ENCODE data around the gene PPL.
"Not testable (repeated sequence)": the region's sequence is repeated elsewhere in the genome, so short reads cannot be mapped to it uniquely, and the experiment has no call there.

The PPL gene

GRCh38 chr16:4933871-4934395 is 3.0 kb downstream of the PPL start:
- no peak for DNase-seq

- DNase-seq = no peak
These were observed 3.5 kb downstream of the PPL start for GRCh38 chr16:4933433-4933832.

- DNase-seq = no peak
These were observed 5.6 kb downstream of the PPL start for GRCh38 chr16:4931381-4931780.

- DNase-seq = not testable (repeated sequence)
These were observed 7.3 kb downstream of the PPL start for GRCh38 chr16:4929619-4930018.

- DNase-seq = no peak
These were observed 8.7 kb downstream of the PPL start for GRCh38 chr16:4928227-4928626.

GRCh38 chr16:4927661-4928060 is 9.3 kb downstream of the PPL start:
- DNase-seq = no peak

GRCh38 chr16:4926928-4927327 is 10.0 kb downstream of the PPL start:
- no peak for DNase-seq

- DNase-seq = no peak
These were observed 11.2 kb downstream of the PPL start for GRCh38 chr16:4925791-4926190.

GRCh38 chr16:4925293-4925607 is 11.7 kb downstream of the PPL start:
- DNase-seq = no peak

- DNase-seq = no peak
These were observed 12.2 kb downstream of the PPL start for GRCh38 chr16:4924593-4925292.

- no peak for DNase-seq
These were observed 13.1 kb downstream of the PPL start for GRCh38 chr16:4923853-4924252.

- DNase-seq = no peak
These were observed 14.1 kb downstream of the PPL start for GRCh38 chr16:4922721-4923342.

GRCh38 chr16:4920826-4921225 is 16.1 kb downstream of the PPL start:
- DNase-seq = no peak

GRCh38 chr16:4918781-4919251 is 18.1 kb downstream of the PPL start:
- no peak for DNase-seq

GRCh38 chr16:4917117-4917516 is 19.8 kb downstream of the PPL start:
- DNase-seq = no peak

- no peak for DNase-seq
These were observed 21.7 kb downstream of the PPL start for GRCh38 chr16:4915226-4915761.

- DNase-seq = no peak
These were observed 22.3 kb downstream of the PPL start for GRCh38 chr16:4914528-4915225.

- no peak for DNase-seq
These were observed 23.0 kb downstream of the PPL start for GRCh38 chr16:4913774-4914525.

GRCh38 chr16:4913130-4913773 is 23.7 kb downstream of the PPL start:
- DNase-seq = no peak

- no peak for DNase-seq
These were observed 25.0 kb downstream of the PPL start for GRCh38 chr16:4911970-4912386.

GRCh38 chr16:4910828-4911227 is 26.1 kb downstream of the PPL start:
- DNase-seq = no peak

GRCh38 chr16:4909825-4910224 is 27.1 kb downstream of the PPL start:
- DNase-seq = no peak

All from CD4-positive, alpha-beta T cell treated with Interferon alpha-2 for 1 hour (primary cell).